WERI-Rb-1 (cell line): ENCODE measurements around the gene NEURL3.

ENCODE experiments used
- DNase-seq: peaks from one replicate; pipeline ENCODE4 v3.0.0-alpha.2; 2020
- H3K27ac ChIP-seq: fragments of 250-450 bp; sonication (Bioruptor Pico); 2 replicates; pipeline ENCODE4 v1.5.1; 2020; ENCODE audit warnings: mild to moderate bottlenecking, moderate library complexity
- H3K27me3 ChIP-seq: fragments of 250-450 bp; sonication (Bioruptor Pico); 2 replicates; pipeline ENCODE4 v1.5.1; 2021; ENCODE audit warnings: mild to moderate bottlenecking, low read depth, moderate library complexity; ENCODE audit not compliant: insufficient read depth, severe bottlenecking
- H3K36me3 ChIP-seq: fragments of 250-450 bp; sonication (Bioruptor Pico); 2 replicates; pipeline ENCODE4 v1.5.1; 2020; ENCODE audit warnings: mild to moderate bottlenecking, moderate library complexity
- H3K4me3 ChIP-seq: 2 replicates; pipeline ENCODE4 v1.5.1; 2011; ENCODE audit warnings: low read depth, mild to moderate bottlenecking, control low read depth, low read length
- H3K9me3 ChIP-seq: fragments of 250-450 bp; sonication (Bioruptor Pico); 2 replicates; pipeline ENCODE4 v1.5.1; 2021; ENCODE audit warnings: mild to moderate bottlenecking, moderate library complexity; ENCODE audit not compliant: severe bottlenecking
- CTCF ChIP-seq: IDR thresholded peaks from 2 replicates; pipeline ENCODE4 v1.5.1; 2011; ENCODE audit warnings: low read depth, mild to moderate bottlenecking, control low read depth, inconsistent platforms, low read length

NEURL3 gene

DNA sequence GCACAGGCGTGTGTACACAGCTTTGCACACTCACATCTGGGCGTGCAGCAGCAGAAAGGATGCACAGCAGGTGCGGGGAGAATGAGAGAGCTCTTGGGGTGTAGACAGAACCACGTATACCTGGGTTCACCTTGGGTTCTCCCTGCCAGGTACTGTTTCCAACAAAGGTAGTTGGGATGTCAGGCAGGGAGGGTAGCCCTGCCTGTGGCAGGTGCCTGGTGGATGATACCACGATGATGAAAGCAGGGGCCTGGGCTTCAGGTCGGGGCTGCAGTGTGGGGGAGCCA is 24.9 kb upstream of the NEURL3 start:
- DNase-seq: no peak
- Histone ChIP-seq H3K36me3 (no peaks in the 10 kb centered on the region), H3K27me3 (no peaks in the 10 kb centered on the region), H3K4me3 (no peak overlapping the region), H3K27ac (no peak overlapping the region), H3K9me3 (no peaks in the 10 kb centered on the region)
- no peak for TF ChIP-seq CTCF

GRCh38 chr2:96529376-96530143 is 24.4 kb upstream of the NEURL3 start:
- Histone ChIP-seq H3K27me3 (no peaks in the 10 kb centered on the region), H3K9me3 (no peaks in the 10 kb centered on the region), H3K27ac (no peak overlapping the region), H3K4me3 (no peak overlapping the region), H3K36me3 (no peaks in the 10 kb centered on the region)
- no peak for DNase-seq
- no peak for TF ChIP-seq CTCF

- no peak for TF ChIP-seq CTCF
- Histone ChIP-seq H3K27ac (no peak overlapping the region), H3K36me3 (no peaks in the 10 kb centered on the region), H3K27me3 (no peaks in the 10 kb centered on the region), H3K9me3 (no peaks in the 10 kb centered on the region), H3K4me3 (no peak overlapping the region)
- DNase-seq: no peak
These were observed 23.7 kb upstream of the NEURL3 start for GRCh38 chr2:96528700-96529375.

DNA sequence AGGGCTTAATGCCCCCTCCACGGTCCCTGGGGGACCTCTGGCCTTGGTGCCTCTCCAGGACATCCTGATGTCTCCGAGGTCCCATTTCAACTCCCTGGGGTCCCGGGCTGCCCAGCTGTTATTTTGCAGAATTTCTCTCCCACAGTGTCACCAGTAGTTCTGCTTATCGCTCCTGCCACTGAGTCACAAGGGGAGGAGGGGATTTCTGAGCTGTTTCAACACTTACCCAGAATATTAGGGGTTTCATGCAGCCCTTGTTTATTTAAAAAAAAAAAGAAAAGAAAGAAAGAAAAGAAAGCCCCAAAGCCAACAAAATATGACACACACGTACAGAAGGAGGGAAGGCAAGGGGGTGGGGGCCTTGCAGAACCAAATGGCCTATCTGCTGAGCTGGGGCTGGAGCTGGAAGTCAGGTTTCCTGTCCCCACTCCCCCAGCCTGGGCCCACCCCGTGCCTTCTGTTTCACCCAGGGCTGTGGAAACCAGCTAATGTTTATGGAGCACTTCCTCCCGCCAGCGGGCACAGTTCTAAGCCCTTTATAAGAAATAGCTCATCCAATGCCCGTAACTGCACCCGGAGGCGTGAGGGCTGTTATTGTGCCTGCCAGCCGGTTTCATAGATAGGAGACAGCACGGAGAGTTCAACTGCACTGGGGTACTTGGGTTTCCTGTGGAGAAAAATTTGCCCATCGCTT is 23.0 kb upstream of the NEURL3 start:
- no peak for TF ChIP-seq CTCF

DNA sequence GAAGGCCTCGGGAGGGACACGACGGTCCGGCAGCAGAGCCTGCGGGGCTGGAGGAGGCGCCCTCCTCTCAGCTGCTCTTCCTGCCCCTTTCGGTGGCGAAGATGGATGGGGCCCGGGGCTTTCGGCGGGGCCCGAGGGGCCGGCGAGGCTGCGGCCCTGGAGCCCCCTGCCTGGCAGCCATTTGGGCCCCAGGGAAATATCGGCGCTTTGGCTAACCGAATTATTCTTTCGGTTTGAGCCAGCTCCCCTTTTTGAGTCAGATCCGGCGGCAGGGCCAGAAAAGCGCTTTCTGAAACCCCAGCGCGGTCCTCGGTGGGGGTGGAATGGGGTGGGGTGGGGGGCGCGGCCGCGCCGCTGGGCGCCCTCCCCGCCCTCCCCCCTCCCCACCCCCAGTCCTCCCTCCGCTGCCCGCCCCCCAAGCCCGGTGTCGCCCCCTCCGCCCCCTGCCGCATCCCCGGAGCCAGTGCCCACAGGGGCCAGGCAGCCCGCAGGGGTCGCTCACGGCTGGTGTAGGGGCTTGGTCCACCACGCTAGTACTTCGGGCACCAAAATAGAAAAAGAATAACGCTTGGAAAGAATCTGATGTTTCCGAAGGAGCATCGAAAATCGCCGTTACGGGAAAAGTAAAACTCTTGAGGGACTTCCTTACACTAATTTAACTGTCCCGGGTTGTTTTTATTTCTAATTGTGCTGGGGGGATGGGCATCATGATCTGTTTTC is 22.3 kb upstream of the NEURL3 start:
- no peak overlapping the region for H3K27ac ChIP-seq
- DNase-seq: no peak
- TF ChIP-seq CTCF: no peak

More for the DNA sequence above, 23.0 kb upstream of the NEURL3 start:
- Histone ChIP-seq H3K36me3 (no peaks in the 10 kb centered on the region), H3K4me3 (no peak overlapping the region), H3K9me3 (no peaks in the 10 kb centered on the region), H3K27ac (no peak overlapping the region), H3K27me3 (no peaks in the 10 kb centered on the region)
- DNase-seq: no peak

More for the DNA sequence above, 22.3 kb upstream of the NEURL3 start:
- no peaks in the 10 kb centered on the region for H3K36me3 ChIP-seq
- H3K27me3 ChIP-seq: no peaks in the 10 kb centered on the region
- H3K4me3 ChIP-seq: no peak overlapping the region
- H3K9me3 ChIP-seq: no peaks in the 10 kb centered on the region
